RWPE1 (cell line): ENCODE data around the gene TMEM97.

Source experiments
- CTCF ChIA-PET: fragments of 350-600 bp; sonication (Branson Sonifier 250); formaldehyde crosslinking; extraction: SDS; loops from one replicate; lab custom pipeline; 2021; lab: Yijun Ruan, JAX
- POLR2A ChIA-PET: fragments of 400-600 bp; formaldehyde crosslinking; extraction: SDS; loops from one replicate; lab custom pipeline; 2020; ENCODE audit warnings: antibody characterized with exemption; ENCODE audit not compliant: low non-redundant PET; lab: Yijun Ruan, JAX
- DNase-seq: peaks from one replicate; pipeline ENCODE4 v3.0.0; 2012; ENCODE audit warnings: low spot score
- H3K27ac ChIP-seq: fragments of 450-650 bp; 2 replicates; pipeline ENCODE4 v1.5.1; 2017
- CTCF ChIP-seq: fragments of 450-650 bp; conservative IDR thresholded peaks from 2 replicates; pipeline ENCODE4 v1.5.1; 2017; ENCODE audit warnings: low read depth, mild to moderate bottlenecking

TMEM97 gene

GRCh38 chr17:28313841-28314240 is 5.2 kb upstream of the TMEM97 start:
- CTCF ChIA-PET: no interaction called here
- no peak overlapping the region for H3K27ac ChIP-seq
- no peak for TF ChIP-seq CTCF

GRCh38 chr17:28315846-28316705 is 2.9 kb upstream of the TMEM97 start:
- H3K27ac ChIP-seq: no peak overlapping the region
- DNase-seq: no peak
- TF ChIP-seq CTCF: no peak
- POLR2A ChIA-PET: no interaction called here
- CTCF ChIA-PET: no interaction called here

More at GRCh38 chr17:28313841-28314240, 5.2 kb upstream of the TMEM97 start:
- no peak for DNase-seq
- POLR2A ChIA-PET: no interaction called here

GRCh38 chr17:28317099-28317965 is 1.7 kb upstream of the TMEM97 start:
- ChIA-PET CTCF (interaction anchor here (1.1 kb wide), 1 partner anchor 84 kb away, joined by 5 read pairs; no protein-coding TSS in a partner anchor), POLR2A (no interaction called here)
- DNase-seq: no peak
- TF ChIP-seq CTCF: no peak
- peak overlapping the region; percentile 82 for H3K27ac ChIP-seq

- ChIA-PET POLR2A (interaction anchor here (2.0 kb wide), 1 partner anchor 17 kb away, joined by 8 read pairs; the partner anchor contains the start of genes IFT20 and TNFAIP1), CTCF (interaction anchor here (1.1 to 1.7 kb wide), 3 partner anchors 67 to 235 kb away, joined by 3 to 5 read pairs (median 4); no protein-coding TSS in a partner anchor)
- no peak for DNase-seq
- TF ChIP-seq CTCF: no peak
- H3K27ac ChIP-seq: peak overlapping the region; percentile 82
Measured at GRCh38 chr17:28317966-28318758, 838 bp upstream of the TMEM97 start.

- TF ChIP-seq CTCF: no peak
- H3K27ac ChIP-seq: peak overlapping the region; percentile 82
- ChIA-PET CTCF (interaction anchor here (0.6 to 1.7 kb wide), 2 partner anchors 16 to 68 kb away, joined by 4 read pairs; partner anchors contain the start of gene TNFAIP1), POLR2A (interaction anchor here (0.5 to 2.0 kb wide), 2 partner anchors 16 to 313 kb away, joined by 3 to 8 read pairs; partner anchors contain the start of genes IFT20 and TNFAIP1)
- DNase-seq: no peak
Measured at GRCh38 chr17:28319598-28319935, 567 bp downstream of the TMEM97 start.
